Jurkat, Clone E6-1 (cell line): ENCODE data around the gene CPEB2.

ENCODE experiments used
- DNase-seq: peaks from one replicate; pipeline ENCODE4 v3.0.0-alpha.2; 2011; ENCODE audit warnings: low read depth, low spot score
- H3K4me3 ChIP-seq: 2 replicates; pipeline ENCODE4 v1.5.1; 2011; ENCODE audit warnings: mild to moderate bottlenecking, low read length, control low read depth, moderate library complexity

The CPEB2 gene

GRCh38 chr4:15100380-15100779 is 98.1 kb downstream of the CPEB2 start:
- DNase-seq, result no peak
- H3K4me3 ChIP-seq, result no peak overlapping the region

- H3K4me3 ChIP-seq, result no peak overlapping the region
- no peak for DNase-seq
Measured at GRCh38 chr4:15100994-15101695, 98.9 kb downstream of the CPEB2 start.

- no peak overlapping the region for H3K4me3 ChIP-seq
- no peak for DNase-seq
Measured at GRCh38 chr4:15104825-15105224, 102.5 kb downstream of the CPEB2 start.

- H3K4me3 ChIP-seq, result no peak overlapping the region
- no peak for DNase-seq
Measured at GRCh38 chr4:15106399-15106798, 104.1 kb downstream of the CPEB2 start.

- no peak for DNase-seq
- no peak overlapping the region for H3K4me3 ChIP-seq
Measured at GRCh38 chr4:15109600-15109999, 107.3 kb downstream of the CPEB2 start.

- no peak overlapping the region for H3K4me3 ChIP-seq
- DNase-seq, result no peak
Measured at GRCh38 chr4:15110120-15110571, 107.9 kb downstream of the CPEB2 start.

GRCh38 chr4:15116509-15117079 is 114.3 kb downstream of the CPEB2 start:
- no peak overlapping the region for H3K4me3 ChIP-seq
- no peak for DNase-seq

GRCh38 chr4:15117270-15117946 is 115.1 kb downstream of the CPEB2 start:
- no peak overlapping the region for H3K4me3 ChIP-seq
- no peak for DNase-seq

- H3K4me3 ChIP-seq, result no peak overlapping the region
- no peak for DNase-seq
Measured at GRCh38 chr4:15118292-15118691, 116.0 kb downstream of the CPEB2 start.
